Right lobe of liver (tissue), 4 donors: ENCODE data around the gene SEMA3A.
"Not testable (repeated sequence)": the region's sequence is repeated elsewhere in the genome, so short reads cannot be mapped to it uniquely, and the experiment has no call there.

Source experiments
- POLR2A ChIP-seq: fragments of 450-650 bp; IDR thresholded peaks from one replicate; pipeline ENCODE4 v1.6.1; 2017; ENCODE audit warnings: antibody characterized with exemption, mild to moderate bottlenecking
- TF ChIP-seq, protein P1 (sequence below), 4 donors: fragments of 200-600 bp in 3 of 4; fragments of 450-650 bp in 1 of 4; IDR thresholded peaks; one replicate each; pipeline versions ENCODE4 v1.5.1 to v1.8.0; 2016 to 2022; ENCODE audit warnings: antibody characterized with exemption in 4 of 4, mild to moderate bottlenecking in 2 of 4
- donor health status: DM: no; HTN: no; CAD: no.
- donor health status: DM: no; HTN: no; CAD: no.
- donor health status: DM: no; HTN: yes; CAD: no.

DNA sequence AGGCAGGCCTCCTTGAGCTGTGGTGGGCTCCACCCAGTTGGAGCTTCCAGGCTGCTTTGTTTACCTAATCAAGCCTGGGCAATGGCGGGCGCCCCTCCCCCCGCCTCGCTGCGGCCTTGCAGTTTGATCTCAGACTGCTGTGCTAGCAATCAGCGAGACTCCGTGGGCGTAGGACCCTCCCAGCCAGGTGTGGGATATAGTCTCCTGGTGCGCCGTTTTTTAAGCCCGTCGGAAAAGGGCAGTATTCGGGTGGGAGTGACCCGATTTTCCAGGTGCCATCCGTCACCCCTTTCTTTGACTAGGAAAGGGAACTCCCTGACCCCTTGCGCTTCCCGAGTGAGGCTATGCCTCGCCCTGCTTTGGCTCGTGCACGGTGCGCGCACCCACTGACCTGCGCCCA is 139.4 kb downstream of the SEMA3A start:
- TF ChIP-seq, protein P1, sequence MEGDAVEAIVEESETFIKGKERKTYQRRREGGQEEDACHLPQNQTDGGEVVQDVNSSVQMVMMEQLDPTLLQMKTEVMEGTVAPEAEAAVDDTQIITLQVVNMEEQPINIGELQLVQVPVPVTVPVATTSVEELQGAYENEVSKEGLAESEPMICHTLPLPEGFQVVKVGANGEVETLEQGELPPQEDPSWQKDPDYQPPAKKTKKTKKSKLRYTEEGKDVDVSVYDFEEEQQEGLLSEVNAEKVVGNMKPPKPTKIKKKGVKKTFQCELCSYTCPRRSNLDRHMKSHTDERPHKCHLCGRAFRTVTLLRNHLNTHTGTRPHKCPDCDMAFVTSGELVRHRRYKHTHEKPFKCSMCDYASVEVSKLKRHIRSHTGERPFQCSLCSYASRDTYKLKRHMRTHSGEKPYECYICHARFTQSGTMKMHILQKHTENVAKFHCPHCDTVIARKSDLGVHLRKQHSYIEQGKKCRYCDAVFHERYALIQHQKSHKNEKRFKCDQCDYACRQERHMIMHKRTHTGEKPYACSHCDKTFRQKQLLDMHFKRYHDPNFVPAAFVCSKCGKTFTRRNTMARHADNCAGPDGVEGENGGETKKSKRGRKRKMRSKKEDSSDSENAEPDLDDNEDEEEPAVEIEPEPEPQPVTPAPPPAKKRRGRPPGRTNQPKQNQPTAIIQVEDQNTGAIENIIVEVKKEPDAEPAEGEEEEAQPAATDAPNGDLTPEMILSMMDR (IDR thresholded peaks at IDR 0.05) = not testable (repeated sequence)
- TF ChIP-seq POLR2A = not testable (repeated sequence)
